Measurements from ENCODE around the gene SLC35F4.

Gene SLC35F4

DNA sequence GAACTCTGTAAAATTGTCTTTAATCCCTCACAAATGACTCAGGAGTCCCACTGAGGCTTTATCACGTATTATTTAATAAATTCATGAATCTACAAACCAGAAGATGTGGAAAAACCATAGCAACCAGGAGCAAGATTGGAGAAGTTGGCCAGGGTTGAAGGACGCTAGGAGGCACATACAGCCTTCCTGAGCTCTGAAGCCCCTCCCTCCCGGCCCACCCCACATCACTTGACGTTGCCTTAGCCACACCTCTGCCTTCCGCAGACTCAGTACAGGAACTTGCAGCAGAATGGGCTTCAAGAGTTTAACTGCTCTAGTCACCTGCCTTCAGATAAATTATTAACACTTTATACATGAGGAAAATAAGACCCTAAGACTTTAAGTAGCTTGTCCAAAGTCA is 33.9 kb downstream of the SLC35F4 start:
- Histone ChIP-seq H3K4me3 (ENCODE audit: low read depth in 1 of 2, low read length in 1 of 2) (no peak overlapping the region), H3K36me3 (no peaks in the 10 kb centered on the region), H3K9me3 (no peaks in the 10 kb centered on the region), H3K4me1 (ENCODE audit: control insufficient read depth in 1 of 2, insufficient read depth in 1 of 2, low read depth in 1 of 2, low read length in 1 of 2) (no peaks in the 10 kb centered on the region), H3K27me3 (no peaks in the 10 kb centered on the region), H3K27ac (no peak overlapping the region)
- no peak for TF ChIP-seq CTCF (IDR thresholded peaks at IDR 0.05)

DNA sequence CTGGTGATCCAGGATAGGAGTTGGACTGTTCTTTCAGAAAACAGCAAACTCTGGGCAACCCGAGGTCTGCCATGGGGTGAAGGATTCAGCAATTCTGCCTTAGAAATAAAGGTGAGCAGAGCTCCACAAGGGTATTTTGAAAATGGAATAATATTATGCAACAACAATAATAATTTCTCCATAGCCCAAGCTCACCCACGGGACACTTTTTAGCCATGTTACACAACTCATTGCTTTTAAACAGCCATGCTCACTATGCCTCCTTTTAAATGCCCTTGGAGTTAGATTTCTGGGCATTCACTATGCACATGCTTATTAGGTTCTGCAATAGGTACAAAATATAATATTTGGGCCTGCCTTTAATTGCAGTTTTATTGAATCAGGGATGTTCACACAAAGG is 37.2 kb downstream of the SLC35F4 start:
- Histone ChIP-seq H3K4me3 (ENCODE audit: low read depth in 1 of 2, low read length in 1 of 2) (no peak overlapping the region), H3K27ac (no peak overlapping the region), H3K27me3 (no peaks in the 10 kb centered on the region), H3K4me1 (ENCODE audit: control insufficient read depth in 1 of 2, insufficient read depth in 1 of 2, low read depth in 1 of 2, low read length in 1 of 2) (no peaks in the 10 kb centered on the region), H3K9me3 (no peaks in the 10 kb centered on the region), H3K36me3 (no peaks in the 10 kb centered on the region)
- no peak for TF ChIP-seq CTCF (IDR thresholded peaks at IDR 0.05)

DNA sequence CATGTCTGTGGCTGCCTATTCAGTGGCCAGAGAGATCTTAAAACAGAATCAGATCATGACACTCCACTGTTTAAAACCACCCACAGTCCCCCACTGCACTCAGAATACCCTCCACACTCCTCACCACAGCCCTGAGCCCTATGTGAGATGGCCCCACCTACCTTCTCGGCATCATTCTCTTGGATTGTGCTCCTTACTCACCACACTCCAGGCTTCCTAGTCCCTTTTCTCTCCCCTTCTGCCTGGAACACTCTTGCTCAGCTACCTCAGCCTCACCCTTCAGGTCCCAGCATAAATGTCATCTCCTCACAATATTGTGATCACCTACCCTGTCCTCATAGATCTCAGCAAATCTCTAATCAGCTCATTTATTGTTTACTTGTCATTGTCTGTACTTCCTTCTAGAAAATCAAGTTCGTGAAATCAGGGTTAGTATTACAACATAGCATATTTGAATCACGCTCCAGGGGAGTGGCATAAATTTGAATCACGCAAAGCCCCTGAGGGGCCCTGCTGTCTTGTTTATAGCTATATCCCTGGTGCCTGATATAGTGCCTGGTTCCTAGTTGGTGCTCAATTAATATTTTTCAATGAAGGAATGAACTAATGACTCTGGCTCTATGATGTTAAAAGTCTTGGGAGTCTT is 42.8 kb downstream of the SLC35F4 start:
- H3K27ac ChIP-seq = no peak overlapping the region
- H3K27me3 ChIP-seq = no peaks in the 10 kb centered on the region
- H3K36me3 ChIP-seq = no peaks in the 10 kb centered on the region
- no peak for TF ChIP-seq CTCF (IDR thresholded peaks at IDR 0.05)
- H3K4me3 ChIP-seq (ENCODE audit: low read depth in 1 of 2, low read length in 1 of 2) = no peak overlapping the region
- H3K4me1 ChIP-seq (ENCODE audit: control insufficient read depth in 1 of 2, insufficient read depth in 1 of 2, low read depth in 1 of 2, low read length in 1 of 2) = no peaks in the 10 kb centered on the region
- no peaks in the 10 kb centered on the region for H3K9me3 ChIP-seq

GRCh38 chr14:57822081-57822480 is 43.8 kb downstream of the SLC35F4 start:
- no peak for TF ChIP-seq CTCF (IDR thresholded peaks at IDR 0.05)
- Histone ChIP-seq H3K4me3 (ENCODE audit: low read depth in 1 of 2, low read length in 1 of 2) (no peak overlapping the region), H3K36me3 (no peaks in the 10 kb centered on the region), H3K27me3 (no peaks in the 10 kb centered on the region), H3K4me1 (ENCODE audit: control insufficient read depth in 1 of 2, insufficient read depth in 1 of 2, low read depth in 1 of 2, low read length in 1 of 2) (no peaks in the 10 kb centered on the region), H3K9me3 (no peaks in the 10 kb centered on the region), H3K27ac (no peak overlapping the region)

GRCh38 chr14:57820581-57820980 is 45.3 kb downstream of the SLC35F4 start:
- Histone ChIP-seq H3K4me1 (ENCODE audit: control insufficient read depth in 1 of 2, insufficient read depth in 1 of 2, low read depth in 1 of 2, low read length in 1 of 2) (no peaks in the 10 kb centered on the region), H3K36me3 (no peaks in the 10 kb centered on the region), H3K9me3 (no peaks in the 10 kb centered on the region), H3K4me3 (ENCODE audit: low read depth in 1 of 2, low read length in 1 of 2) (no peak overlapping the region), H3K27ac (no peak overlapping the region), H3K27me3 (no peaks in the 10 kb centered on the region)
- no peak for TF ChIP-seq CTCF (IDR thresholded peaks at IDR 0.05)

DNA sequence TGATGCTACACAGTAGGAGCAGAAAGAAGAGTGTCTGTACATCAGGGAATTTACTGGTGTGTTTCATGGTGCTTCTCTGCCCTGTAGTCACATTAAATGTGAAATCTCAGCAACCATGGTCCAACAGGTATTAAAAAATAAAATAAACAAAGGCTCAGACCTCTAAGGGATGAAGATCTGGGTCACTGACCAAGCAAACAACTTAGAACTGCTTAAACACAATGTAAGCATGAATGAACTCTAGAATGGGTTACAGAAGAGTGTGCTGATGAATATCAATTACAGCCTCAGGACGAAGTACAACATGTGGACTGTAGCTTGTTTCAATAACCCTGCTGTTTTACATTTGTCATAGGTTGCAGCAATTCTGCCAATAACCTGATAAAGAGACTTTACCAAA is 47.4 kb downstream of the SLC35F4 start:
- H3K4me3 ChIP-seq (ENCODE audit: low read depth in 1 of 2, low read length in 1 of 2) = no peak overlapping the region
- no peaks in the 10 kb centered on the region for H3K4me1 ChIP-seq (ENCODE audit: control insufficient read depth in 1 of 2, insufficient read depth in 1 of 2, low read depth in 1 of 2, low read length in 1 of 2)
- no peak overlapping the region for H3K27ac ChIP-seq
- no peaks in the 10 kb centered on the region for H3K9me3 ChIP-seq
- no peaks in the 10 kb centered on the region for H3K36me3 ChIP-seq
- no peak for TF ChIP-seq CTCF (IDR thresholded peaks at IDR 0.05)
- H3K27me3 ChIP-seq = no peaks in the 10 kb centered on the region

Data from neutrophil (primary cell).